Effector memory CD4-positive, alpha-beta T cell (primary cell): Measurements from ENCODE around the gene DUSP14.

Experiments
- DNase-seq, 3 donors: peaks; one replicate each; pipeline ENCODE4 v3.0.0-alpha.2; 2020
- H3K27ac ChIP-seq: 2 replicates; pipeline ENCODE4 v1.7.0; 2013; ENCODE audit warnings: mild to moderate bottlenecking, low read length, moderate library complexity; ENCODE audit not compliant: insufficient read depth, poor library complexity, severe bottlenecking
- H3K27me3 ChIP-seq: replicated peaks from 2 replicates; pipeline ENCODE4 v1.7.0; 2013; ENCODE audit warnings: mild to moderate bottlenecking, low read length; ENCODE audit not compliant: insufficient read depth, control insufficient read depth, poor library complexity, severe bottlenecking
- H3K36me3 ChIP-seq: 2 replicates; pipeline ENCODE4 v1.7.0; 2013; ENCODE audit warnings: mild to moderate bottlenecking, low read length, moderate library complexity; ENCODE audit not compliant: control insufficient read depth, insufficient read depth
- H3K4me1 ChIP-seq: 2 replicates; pipeline ENCODE4 v1.7.0; 2013; ENCODE audit warnings: low read length, mild to moderate bottlenecking; ENCODE audit not compliant: control insufficient read depth, insufficient read depth, poor library complexity, severe bottlenecking
- H3K4me3 ChIP-seq: 2 replicates; pipeline ENCODE4 v1.7.0; 2013; ENCODE audit warnings: low read length, low read depth, mild to moderate bottlenecking; ENCODE audit not compliant: insufficient read depth, poor library complexity, severe bottlenecking
- H3K9me3 ChIP-seq: 2 replicates; pipeline ENCODE4 v1.7.0; 2013; ENCODE audit warnings: mild to moderate bottlenecking, low read length, moderate library complexity; ENCODE audit not compliant: control insufficient read depth

The DUSP14 gene

DNA sequence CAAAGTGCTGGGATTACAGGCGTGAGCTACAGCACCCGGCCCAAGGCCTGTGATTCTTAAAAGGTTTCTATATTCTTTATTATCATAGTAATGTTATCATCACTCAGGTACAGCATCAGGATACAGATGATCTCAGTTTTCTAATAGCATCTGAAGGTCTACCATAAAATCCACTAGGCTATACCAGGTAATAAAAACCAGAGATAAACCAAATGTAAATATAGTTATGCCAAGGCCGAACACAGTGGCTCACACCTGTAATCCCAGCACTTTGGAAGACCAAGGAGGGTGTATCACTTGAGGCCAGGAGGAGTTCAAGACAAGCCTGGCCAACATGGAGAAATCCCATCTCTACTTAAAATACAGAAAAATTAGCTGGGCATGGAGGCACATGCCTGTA is 65.7 kb downstream of the DUSP14 start:
- H3K36me3 ChIP-seq, result peaks cover 54% of the 10 kb centered on the region
- no peaks in the 10 kb centered on the region for H3K27me3 ChIP-seq
- H3K9me3 ChIP-seq, result no peaks in the 10 kb centered on the region
- H3K4me3 ChIP-seq, result no peak overlapping the region
- DNase-seq, result no peak
- H3K4me1 ChIP-seq, result peaks cover 6% of the 10 kb centered on the region
- H3K27ac ChIP-seq, result no peak overlapping the region

DNA sequence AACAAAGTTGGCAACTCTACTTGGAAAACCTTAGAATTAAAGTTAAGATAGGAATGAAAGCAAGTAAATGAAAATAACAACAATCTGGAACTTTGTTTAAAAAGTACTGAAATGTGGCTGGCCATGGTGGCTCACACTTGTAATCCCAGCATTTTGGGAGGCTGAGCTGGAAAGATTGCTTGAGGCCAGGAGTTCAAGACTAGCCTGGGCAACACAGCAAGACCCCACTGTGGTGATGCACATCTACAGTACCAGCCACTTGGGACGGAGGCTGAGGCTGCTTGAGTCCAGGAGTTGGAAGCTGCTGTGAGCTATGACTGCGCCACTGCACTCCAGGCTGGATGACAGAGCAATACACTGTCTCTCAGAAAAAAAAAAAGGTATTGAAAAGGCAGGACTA is 67.8 kb downstream of the DUSP14 start:
- H3K27me3 ChIP-seq, result no peaks in the 10 kb centered on the region
- DNase-seq, result no peak
- peaks cover 67% of the 10 kb centered on the region for H3K36me3 ChIP-seq
- H3K4me1 ChIP-seq, result peaks cover 5% of the 10 kb centered on the region
- no peak overlapping the region for H3K4me3 ChIP-seq
- no peaks in the 10 kb centered on the region for H3K9me3 ChIP-seq
- H3K27ac ChIP-seq, result no peak overlapping the region

DNA sequence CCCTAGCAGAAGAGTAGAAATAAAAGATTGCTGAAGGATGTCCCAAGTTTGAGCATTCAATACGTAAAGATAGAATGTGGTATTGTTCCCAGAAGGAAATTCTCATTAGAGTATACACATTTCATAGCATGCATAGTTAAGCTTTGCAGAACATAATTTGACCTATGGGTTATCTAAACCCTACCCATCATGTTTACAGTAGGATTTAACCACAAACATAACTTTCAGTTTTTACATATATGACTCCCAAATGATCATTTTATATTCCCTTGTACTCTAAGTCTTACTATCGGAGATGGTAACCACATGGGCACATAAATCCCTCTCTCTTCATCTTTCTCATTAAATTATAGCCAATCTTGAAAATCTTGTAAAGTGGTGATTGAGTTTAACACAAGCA is 68.6 kb downstream of the DUSP14 start:
- Histone ChIP-seq H3K27me3 (no peaks in the 10 kb centered on the region), H3K27ac (no peak overlapping the region), H3K4me3 (no peak overlapping the region), H3K36me3 (peaks cover 63% of the 10 kb centered on the region), H3K4me1 (no peaks in the 10 kb centered on the region), H3K9me3 (no peaks in the 10 kb centered on the region)
- DNase-seq, result no peak

DNA sequence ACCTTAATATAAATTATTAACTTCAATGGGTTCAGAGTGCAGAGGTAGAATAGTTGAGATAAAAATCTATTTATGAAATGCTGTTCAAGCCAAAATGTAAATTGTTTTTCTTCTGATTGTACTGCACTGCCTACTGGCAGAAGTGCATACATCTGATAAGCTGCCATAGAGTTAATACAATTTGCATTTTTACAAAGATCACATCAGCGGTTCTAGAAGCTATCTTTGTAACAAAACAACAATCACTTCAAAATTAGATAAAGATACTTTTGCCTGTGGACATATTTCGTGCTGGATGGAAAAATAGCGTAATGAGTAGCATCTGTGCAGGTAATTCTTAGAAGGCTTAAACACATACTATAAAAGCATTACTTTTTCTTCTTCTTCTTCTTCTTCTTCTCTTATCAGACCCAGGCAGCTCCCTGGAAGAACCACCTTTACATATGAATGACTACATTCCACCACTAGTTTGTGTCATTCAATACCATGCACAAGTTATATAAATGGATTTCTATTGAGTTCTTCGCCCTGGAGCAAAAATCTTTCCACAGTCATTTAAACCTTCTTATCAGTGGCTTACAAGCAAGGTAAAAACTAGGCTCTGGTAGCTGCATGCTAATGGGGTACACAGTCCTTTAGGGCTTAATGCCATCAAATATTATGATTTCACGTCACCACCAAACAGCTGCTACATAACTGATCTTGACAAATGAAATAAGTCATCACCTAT is 72.5 kb downstream of the DUSP14 start:
- Histone ChIP-seq H3K36me3 (peaks cover 65% of the 10 kb centered on the region), H3K27me3 (no peaks in the 10 kb centered on the region), H3K4me1 (no peaks in the 10 kb centered on the region), H3K27ac (no peak overlapping the region), H3K4me3 (no peak overlapping the region), H3K9me3 (no peaks in the 10 kb centered on the region)
- DNase-seq, result no peak
